ENCODE results near the gene G2E3.

DNA sequence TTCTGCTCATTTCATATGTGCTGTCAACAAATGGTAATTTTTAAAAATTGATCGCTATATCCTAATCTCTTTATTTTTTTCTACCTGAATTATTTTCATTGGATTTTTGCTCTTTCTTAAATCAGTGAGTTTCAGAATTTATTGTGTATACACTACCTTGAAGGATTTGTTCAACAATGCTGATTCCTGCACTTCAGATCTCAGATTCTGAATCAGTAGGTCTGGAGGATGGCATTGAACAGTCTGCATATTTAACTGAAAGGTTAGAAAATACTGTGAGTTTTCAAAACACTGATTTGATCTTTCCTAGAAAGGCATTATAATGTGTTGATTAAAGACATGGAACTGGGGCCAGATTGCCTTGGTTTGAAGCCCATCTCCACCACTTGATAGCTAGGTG, 1.6 kb downstream of the G2E3 start:
- no peak for TF ChIP-seq EP300 (IDR thresholded peaks at IDR 0.05)
- TF ChIP-seq, protein P1, sequence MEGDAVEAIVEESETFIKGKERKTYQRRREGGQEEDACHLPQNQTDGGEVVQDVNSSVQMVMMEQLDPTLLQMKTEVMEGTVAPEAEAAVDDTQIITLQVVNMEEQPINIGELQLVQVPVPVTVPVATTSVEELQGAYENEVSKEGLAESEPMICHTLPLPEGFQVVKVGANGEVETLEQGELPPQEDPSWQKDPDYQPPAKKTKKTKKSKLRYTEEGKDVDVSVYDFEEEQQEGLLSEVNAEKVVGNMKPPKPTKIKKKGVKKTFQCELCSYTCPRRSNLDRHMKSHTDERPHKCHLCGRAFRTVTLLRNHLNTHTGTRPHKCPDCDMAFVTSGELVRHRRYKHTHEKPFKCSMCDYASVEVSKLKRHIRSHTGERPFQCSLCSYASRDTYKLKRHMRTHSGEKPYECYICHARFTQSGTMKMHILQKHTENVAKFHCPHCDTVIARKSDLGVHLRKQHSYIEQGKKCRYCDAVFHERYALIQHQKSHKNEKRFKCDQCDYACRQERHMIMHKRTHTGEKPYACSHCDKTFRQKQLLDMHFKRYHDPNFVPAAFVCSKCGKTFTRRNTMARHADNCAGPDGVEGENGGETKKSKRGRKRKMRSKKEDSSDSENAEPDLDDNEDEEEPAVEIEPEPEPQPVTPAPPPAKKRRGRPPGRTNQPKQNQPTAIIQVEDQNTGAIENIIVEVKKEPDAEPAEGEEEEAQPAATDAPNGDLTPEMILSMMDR (IDR thresholded peaks at IDR 0.05) = no peak
- no peak for TF ChIP-seq POLR2A (IDR thresholded peaks at IDR 0.05)
- TF ChIP-seq POLR2AphosphoS5 (IDR thresholded peaks at IDR 0.05) = no peak

All from sigmoid colon (tissue), 4 donors.